Measurements from ENCODE around the gene TMEM179. TPM values are rescaled to one million over a fixed set of nuclear protein-coding genes. Genes with fewer than 3 reads are reported as not detected.
"Not testable (repeated sequence)": the region's sequence is repeated elsewhere in the genome, so short reads cannot be mapped to it uniquely, and the experiment has no call there.

TMEM179 gene
- not detected for polyA plus RNA-seq (2013, experiment 1 of 2; ENCODE audit: insufficient read length)
- 0.16 TPM for polyA plus RNA-seq (2013, experiment 2 of 2; ENCODE audit: insufficient read length)

DNA sequence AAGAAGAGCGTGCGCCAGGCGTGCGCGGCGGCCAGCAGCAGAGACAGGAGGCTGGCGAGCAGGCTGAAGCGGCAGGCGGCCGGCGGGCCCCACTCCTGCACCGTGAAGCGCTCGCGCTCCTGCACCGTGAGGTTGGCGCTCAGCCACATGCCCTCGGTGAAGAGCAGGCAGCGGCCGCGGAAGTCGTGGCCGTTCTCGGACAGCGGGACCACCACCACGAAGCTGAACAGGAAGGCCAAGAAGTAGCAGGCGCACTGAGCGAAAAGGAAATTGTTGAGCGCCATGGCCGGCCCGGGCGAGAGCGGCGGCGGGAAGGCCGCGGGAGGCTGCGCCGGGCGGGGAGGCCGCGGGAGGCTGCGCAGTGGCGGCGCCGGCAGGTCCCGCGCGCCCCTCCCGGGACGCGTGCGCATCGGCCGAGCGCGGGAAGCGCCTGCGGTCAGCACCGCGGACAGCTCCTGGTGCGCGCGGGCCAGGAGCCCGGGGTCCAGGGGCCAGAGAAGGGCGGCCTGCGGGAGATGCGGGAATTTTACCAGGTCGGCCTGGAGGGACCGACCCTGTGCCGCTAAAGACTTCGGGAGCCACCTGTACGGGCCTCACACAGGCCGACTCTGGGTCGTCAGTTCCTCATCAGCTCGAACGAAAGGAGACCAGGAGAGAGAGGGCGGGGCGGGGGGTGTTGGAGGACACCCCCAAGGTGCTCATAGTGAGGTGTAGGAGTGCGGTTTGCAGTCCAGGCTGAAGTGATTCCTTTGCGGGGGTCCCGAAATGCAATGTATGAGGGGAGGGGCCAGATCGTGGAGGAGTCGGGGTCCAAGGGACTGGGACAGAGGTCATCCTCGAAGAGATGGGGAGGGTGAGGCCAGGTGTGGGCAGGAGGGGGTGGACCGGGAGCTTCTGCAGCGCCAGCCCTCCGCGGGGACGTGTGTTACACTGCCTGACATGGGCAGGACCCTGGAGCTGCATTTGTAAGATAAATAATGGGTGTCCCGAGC is at the start of gene TMEM179:
TMEM179 (minus strand) TSS at position 315 of the 992 bp plus-strand sequence; CDS start at position 284, 31 bp downstream.
- peak; percentile 28 for DNase-seq

DNA sequence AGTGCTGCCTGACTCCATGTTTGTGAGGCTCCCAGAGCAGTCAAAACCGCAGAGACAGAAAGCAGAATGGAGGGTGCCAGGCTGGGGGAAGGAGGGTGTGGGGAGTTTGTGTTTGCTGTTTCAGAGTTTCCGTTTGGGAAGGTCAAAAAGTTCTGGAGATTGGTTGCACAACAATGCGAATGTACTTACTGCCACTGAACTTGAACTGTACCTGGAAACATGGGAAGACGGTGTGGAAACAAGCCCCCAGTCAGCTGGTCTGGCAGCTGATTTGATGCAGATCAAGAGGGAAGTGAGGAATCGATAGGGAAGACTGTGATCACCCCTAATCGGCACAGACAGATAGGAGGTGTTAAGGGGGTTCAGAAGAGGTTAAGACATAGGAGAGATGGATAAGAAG is 49.5 kb upstream of the TMEM179 start:
- DNase-seq, result no peak

DNA sequence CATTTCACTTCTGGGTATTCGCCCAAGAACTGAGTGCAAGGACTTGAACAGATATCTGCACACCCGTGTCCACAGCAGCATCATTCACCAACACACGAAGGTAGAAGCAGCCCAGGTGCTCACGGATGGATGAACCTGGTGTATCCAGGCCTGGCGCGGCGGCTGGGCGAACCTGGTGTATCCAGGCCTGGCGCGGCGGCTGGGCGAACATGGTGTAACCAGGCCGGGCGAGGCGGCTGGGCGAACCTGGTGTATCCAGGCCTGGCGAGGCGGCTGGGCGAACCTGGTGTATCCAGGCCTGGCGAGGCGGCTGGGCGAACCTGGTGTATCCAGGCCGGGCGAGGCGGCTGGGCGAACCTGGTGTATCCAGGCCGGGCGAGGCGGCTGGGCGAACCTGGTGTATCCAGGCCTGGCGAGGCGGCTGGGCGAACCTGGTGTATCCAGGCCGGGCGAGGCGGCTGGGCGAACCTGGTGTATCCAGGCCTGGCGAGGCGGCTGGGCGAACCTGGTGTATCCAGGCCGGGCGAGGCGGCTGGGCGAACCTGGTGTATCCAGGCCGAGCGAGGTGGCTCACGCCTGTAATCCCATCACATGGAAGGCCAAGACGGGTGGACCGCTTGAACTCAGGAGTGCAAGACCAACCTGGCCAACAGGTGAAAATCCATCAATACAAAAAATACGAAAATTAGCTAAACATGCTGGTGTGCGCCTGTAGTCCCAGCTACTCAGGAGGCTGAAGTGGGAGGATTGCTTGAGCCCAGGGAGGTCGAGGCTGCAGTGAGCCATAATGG is 48.8 kb upstream of the TMEM179 start:
- DNase-seq, result not testable (repeated sequence)

DNA sequence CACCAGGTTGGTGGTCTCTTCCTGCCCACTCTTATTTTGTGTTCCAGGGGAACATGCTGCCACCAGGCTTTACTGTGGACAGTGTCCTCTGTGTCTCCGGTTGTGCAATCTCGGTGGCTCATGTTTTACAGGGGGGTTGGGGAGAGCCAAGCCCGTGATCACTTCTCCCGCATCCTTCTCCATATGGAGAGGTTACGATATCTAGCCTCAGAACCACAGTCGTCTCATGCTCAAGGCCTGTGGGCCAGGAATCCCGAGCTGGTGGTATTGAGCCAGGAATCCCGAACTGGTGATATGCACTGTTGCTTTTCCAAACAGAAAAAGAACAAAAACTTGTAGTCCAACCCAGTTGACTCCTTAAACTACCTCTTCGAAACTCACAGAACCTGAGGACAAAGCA is 47.8 kb upstream of the TMEM179 start:
- no peak for DNase-seq

DNA sequence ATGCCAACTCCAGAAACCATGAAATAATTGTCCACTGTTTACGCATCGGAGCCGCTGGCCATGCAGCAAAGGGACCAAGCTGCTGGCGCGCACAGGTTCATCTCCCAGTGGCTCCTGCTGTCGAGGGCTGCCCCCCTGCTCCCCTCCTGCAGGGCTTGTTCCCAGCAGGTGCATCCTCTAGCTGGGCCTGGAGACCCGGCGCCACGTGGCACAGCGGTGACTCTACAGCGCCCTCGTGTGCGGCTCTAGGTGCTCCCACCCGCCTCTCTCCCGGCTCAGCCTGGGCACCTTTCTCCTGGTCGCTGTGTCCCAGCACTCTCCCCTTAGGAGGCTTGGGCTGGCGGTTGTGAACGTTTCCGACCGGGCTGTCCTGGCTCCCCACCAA is 47.3 kb upstream of the TMEM179 start:
- DNase-seq, result no peak

DNA sequence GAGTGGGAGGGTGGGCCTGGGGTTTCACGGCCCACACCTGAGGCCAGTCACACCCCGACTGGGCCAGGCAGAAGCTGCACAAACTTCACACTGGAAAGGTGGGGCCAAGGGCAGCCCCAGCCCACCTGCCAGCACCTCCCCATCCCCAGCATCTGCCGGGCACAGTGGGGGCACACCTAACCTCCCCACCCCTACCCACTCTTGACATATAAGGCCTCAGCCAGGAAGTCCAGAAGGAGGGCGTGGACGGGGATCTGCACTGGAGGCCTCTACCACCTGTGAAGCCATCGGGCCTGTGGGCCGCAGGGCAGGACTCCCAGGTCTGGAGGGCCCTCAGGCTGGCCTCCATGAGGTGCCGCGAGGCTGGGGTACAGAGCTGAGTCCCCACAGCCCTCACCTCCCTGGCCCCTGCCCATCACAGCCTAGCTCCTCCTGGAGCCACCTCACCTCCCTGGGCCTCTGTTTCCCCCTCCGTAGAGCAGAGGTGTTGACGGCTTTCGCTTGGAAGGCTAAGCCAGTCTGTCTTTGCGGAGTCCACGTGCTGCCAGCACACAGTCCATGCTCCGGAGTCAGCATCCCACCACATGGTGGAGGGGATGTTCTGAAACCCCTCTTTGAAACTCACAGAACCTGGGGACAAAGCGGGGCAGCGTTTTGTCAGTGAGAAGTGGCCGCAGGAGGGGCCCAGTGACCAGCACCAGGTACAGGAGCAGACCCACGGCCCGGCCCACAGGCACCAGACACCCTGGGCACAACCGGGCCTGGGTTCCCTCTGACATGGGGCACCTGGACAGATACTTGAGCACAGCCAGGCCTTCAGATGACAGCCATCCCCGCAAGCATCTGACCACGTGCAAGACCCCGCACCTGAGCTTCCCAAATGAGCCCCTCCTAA is 46.7 kb upstream of the TMEM179 start:
- no peak for DNase-seq

DNA sequence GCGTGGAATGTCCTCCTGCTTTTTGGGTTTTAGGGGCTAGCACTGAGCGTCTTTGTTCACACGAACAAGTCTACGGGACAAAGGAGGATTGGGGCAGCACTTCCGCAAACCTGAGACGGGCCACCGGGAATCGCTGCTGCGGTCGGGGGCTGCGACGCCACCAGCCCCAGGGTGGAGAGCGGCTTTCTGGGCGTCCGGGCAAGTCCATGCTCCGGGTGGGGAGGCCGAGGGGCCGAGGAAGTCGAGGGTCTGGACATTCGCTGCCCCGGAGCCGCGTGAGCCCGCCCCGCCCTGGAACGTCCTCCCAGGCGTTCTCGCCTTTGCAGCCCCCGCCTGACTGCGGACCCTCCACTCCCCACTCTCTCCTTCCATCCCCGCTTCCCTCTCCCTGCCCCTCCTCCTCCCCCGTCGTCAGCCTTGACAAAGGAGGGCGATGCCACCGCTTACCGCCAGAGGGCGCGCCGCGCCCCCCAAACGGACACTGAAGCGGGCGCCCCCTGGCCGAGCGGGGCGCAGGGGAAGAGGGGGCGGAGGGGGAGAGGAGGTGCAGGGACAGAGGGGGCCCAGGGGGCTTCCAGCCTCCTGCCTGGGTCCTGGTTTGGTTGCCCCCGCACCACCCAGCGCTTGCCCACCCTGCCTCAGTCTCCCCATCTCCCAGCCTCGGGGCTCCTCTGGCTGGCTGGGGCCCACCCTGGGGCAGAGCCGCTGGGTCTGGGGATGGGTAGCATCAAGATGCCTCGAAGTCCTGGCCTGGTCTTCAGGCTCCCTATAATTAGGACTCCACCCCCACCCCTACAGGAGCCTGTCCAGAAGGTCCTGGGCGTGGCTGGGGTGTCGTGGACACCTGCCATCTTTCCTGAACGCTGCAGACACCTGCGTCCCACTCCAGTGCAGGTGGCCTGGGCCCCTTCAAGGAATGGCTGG is 45.7 kb upstream of the TMEM179 start:
- peak; percentile 52 for DNase-seq

DNA sequence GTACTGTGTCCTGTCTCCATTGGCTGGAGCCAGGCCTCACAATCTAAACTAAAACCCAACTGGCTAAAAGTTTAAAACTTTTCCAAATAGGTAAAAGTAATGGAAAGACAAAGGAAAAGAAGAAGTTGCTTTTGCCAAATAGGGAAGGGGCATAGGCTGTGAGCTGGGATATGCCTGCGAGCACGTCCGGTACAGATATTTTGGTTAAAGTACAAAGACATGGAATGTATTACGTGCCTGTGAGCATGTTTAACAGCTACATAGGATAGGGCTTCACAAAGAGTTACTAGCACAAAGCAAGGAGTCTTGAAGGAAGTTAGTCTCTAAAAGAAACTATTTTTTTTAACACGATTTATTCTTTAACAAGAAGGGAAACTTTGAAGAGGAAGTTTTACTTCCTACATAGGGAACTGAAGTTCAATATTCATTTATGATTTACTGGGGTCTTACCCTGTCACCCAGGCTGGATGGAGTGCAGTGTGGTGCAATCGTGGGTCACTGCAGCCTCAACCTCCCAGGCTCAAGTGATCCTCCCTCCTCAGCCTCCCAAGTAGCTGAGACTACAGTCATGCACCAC is 43.0 kb upstream of the TMEM179 start:
- peak; percentile 33 for DNase-seq

DNA sequence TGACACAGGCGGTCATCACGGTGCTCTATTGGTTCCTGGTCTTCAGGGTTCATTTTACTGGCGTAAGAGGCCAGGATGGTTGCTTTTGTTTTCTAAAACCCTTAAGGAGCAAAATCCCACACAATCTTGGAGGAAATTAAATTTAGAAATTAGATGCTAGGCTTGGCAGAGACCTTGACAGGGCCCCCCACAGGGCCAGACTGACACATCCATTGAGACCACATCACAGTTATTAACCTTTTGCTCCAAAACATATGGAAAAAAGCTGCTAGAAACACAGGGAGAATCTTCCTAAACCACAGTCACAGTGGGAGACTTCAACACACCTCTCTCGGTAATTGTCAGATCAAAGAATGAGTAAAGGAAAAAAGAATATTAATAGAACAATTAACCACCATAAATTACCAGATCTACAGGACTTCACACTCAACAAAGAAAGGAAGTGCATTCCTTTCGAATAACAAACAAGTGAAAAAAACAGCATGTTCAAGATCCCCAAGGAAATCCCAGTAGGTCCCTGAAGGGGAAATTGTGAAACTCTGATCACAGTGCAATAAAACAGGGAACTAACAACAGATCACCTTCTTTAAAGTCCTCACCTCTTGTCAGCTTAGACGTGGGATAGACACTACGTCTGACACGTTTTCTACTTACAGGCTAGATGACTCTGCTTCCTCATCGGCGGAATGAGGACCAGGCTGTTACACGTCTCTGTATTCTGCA is 40.2 kb upstream of the TMEM179 start:
- DNase-seq, result no peak

DNA sequence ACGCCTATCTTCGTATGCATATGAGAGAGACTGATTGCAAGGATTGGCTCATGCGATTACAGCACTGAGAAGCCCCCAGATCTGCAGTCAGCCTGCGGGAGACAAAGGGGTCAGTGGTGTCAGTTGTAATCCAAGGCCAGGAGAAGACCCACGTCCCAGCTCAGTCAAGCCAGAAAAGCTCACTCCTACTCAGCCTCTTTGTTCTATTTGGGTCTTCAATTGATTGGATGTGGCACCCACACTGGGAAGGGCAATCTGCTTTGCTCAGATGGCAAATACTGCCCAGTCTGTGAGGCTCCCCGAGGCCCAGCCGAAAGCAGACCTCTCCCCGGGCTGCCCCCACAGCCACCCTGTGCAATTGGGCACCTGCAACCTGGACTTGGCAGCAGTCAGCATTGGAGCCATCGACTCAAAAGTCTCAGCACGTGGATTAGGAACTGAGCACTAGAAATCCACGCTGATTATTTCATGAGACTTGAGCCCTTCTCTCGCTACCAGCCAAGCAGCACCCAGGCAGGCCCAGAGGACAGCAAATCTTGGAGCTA is 39.6 kb upstream of the TMEM179 start:
- DNase-seq, result no peak

DNA sequence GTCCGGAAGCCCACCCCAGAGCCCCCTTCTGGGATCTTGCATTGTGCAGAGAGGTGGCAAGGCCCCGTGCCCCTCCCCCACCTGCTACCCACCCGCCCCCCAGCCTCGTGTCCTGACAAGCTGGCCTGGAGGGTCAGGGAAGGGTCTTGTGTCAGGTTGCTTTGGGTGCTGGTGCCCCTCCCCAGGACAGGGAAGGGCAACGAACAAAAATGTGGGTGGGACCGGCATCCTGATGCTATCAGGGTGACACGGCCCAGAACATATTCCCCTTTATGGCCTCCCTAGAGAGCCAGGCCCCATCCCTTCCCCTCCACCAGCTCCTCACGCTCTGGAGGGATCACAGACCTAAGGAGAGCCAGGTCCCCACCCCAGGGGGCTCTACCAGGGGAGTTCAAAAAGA is 38.7 kb upstream of the TMEM179 start:
- DNase-seq, result no peak

DNA sequence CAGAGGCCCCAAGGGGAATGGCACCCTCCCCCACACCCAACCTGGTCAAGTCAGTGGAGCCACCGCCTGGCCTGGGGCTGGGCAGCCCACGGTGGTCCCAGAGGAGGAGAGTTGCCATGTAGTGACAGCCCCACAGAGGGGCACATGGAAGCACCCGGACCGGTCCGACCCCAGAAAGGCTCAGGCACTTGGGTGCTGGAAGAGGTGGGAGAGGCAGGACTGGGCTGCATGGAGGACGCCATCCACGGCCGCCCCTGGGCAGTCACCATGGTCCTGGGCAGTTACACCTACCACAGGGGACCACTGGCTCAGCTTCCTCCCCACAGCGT is 37.9 kb upstream of the TMEM179 start:
- DNase-seq, result no peak

DNA sequence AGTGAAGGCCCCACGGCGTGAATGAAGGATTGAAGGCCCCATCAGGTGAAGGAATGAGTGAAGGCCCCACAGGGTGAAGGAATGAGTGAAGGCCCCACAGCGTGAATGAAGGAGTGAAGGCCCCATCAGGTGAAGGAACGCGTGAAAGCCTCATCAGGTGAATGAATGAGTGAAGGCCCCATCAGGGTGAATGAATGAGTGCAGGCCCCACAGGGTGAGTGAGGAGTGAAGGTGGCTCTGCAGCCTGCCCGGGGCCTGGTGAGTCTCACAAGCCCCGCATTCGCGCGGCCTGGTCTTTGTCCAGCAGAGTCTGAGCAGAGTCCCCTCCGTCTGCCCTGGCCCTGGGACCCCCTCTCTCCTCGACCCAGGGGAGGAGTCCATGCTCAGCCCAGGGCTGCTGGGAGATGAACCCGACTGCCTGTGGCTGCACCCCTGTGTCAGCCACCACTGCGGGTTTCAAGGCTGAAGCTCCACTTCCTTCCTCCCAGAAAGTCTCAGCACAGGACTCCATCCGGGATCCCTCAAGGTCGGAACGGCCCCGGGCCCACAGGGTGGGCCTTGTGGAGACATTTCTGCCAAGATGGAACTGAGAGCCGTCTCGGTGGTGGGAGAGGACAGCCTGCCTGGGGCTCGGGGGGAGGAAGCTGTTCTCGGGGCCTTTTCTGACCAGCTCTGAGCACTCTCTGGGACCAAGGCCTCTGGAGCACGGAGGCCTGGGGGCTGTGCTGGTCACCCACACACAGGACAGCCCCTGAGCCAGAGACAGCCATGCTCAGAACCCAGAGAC is 37.4 kb upstream of the TMEM179 start:
- DNase-seq, result no peak

DNA sequence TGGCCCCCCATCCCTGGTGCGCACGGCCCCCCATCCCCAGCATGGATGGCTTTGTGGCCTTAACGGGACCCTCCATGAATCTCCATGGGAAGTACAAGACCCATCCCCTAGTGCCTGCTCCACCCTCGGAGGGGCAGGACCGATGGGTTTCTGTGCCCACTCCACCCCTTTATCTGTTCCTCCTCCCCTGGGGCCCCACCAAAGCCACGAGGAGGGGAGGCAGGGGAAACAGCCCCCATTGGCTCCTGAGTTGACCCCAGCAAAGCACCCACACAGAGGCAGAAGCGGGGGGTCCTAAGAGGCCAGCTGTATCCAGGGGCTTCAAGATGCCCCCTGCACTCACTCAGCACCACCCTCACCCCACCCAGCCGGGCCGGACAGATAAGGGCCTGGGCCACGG is 36.1 kb upstream of the TMEM179 start:
- DNase-seq, result no peak

DNA sequence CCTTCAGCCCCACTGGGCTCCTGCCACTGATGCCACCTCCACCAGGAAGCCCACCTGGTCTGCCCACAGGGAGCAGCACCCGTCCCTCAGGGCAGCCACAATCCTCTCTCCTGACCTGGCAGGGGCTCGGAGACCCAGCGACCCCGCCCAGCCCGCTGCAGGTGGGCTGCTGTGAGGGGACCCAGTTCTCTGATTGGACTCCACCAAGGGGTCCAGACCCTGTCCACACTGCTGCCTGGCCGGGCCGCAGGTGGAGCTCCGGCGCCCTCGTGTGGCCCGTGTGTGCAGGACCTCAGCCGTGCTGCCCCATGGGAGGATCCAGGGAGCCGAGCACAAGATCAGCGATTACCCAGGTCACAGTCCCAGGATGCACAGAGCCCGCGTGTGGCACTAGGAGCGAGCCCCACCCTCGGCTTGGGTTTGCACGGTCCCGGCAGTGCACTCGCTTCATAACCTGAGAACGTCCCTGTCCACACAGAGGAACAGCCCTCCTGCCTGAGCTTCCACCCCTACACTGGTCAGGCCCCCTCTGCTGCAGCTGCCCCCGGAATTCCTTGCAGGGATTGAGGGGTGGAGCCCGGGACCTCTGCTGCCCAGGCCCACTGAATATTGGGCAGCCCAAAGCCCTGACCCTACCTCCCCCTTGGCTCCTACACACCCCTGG is 35.4 kb upstream of the TMEM179 start:
- DNase-seq, result peak; percentile 49

DNA sequence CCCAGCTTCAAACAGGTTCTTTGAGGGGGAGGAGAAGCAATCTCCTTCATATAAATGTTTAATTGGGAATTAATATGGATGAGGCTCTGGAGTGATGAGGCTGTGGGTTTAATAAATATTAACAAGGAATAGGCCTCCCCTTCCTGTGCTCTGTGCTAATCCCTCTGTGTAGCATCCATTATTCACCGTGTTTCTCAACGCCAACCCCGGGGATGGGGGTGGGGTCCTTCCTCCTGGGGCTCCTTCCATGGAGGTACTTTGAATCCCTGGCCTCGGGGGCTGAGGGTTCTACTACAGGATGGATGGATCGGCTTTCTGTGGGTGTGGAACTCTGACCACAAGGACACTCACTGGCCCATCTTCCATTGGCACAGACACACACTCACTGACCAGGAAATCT is 34.9 kb upstream of the TMEM179 start:
- no peak for DNase-seq

DNA sequence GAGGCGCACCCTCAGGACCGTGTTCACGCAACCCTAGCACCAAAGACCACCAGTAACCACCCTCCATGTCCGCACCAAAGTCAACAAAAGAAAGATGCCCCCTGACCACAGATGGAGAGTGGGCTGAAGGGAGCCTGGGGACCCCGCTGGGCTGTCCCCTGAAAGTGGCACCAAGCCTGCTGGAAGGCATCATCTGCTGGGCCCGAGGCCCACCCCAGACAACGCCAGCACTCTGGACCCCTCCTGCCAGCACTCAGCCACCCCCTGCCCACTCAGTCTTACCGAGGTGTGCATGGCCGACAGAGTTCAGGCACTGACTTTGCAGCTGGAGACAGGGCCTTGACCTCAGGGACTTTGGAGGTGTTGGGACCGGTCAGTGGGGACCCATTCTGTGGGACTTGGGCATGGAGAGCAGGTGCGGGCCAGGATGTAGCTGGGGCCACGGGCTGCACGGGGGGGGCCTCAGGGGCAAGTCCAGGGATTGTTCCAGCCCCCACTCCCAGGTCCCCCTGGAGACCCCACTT is 34.4 kb upstream of the TMEM179 start:
- DNase-seq, result no peak

DNA sequence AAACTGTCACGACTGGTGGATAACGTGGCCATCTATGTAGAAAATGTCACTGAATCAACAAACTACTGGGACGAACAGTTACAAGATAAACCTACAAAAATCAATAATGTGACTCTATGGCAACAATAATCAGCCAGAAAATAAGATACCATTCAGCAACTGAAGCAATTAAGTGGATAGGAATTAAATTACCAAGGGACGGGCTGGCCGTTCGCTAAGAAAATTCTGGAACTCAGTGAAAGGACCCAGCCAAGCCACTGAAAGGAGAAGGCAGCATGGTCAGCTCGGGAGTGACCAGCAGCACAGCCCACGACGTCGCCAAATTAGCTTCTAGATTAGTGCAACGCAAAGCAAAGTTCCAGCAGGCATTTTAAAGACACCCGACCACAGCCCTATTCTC is 33.6 kb upstream of the TMEM179 start:
- DNase-seq, result no peak
